ENCODE data around the gene CNOT4.

CNOT4 gene

GRCh38 chr7:135320268-135320667 is 189.6 kb downstream of the CNOT4 start:
- DNase-seq: peak; percentile 67

- DNase-seq: no peak
Measured at GRCh38 chr7:135317676-135318325, 192.1 kb downstream of the CNOT4 start.

- DNase-seq: no peak
Measured at GRCh38 chr7:135316648-135317313, 193.1 kb downstream of the CNOT4 start.

DNA sequence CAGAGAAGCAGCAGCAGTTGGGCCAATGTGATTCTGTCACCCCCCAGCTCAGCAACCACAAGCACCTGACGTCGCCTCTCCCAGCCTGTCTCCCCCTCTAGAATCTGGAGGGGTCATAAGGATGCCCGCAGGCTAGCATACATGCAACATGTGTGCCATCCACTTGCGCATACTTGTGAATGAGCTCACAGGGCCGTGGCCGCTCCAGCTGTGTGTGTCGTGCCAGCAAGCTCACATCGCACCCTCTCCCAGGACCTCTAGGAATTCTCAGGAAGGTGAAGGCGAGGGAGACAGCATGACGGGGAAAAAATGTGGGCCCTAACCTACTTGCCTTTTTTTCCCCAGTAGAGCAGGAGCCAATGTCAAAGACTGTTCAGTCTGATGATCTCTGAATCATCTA is 195.9 kb downstream of the CNOT4 start:
- no peak for DNase-seq

Data from NCI-H345 (cell line).